IMR-90 (cell line): ENCODE measurements around the gene PHKB. TPM values are rescaled to one million over a fixed set of nuclear protein-coding genes. Genes with fewer than 3 reads are reported as not detected.
A peak's percentile ranks its signal among the peaks of the same experiment; 100 is the strongest.

Experiments
- ATAC-seq: fragments of 200-7000 bp; cut with Tn5 transposase; 2 replicates; pipeline ENCODE4 v1.9.1; 2020; ENCODE audit warnings: low read depth, mild to moderate bottlenecking, moderate library complexity
- BruUV-seq: library from RNA; stranded (reverse); fragments of 400-500 nt; replicated peaks from 2 replicates; lab custom pipeline; 2021; lab: Mats Ljungman, UMichigan
- CTCF ChIA-PET: fragments of 300-600 bp; formaldehyde crosslinking; extraction: SDS; loops from one replicate; lab custom pipeline; 2021; ENCODE audit warnings: antibody characterized with exemption; lab: Yijun Ruan, JAX
- POLR2A ChIA-PET: fragments of 300-600 bp; sonication (Branson Sonifier 250); formaldehyde crosslinking; loops from one replicate; lab custom pipeline; 2022; ENCODE audit warnings: antibody characterized with exemption; ENCODE audit not compliant: unreplicated experiment; lab: Charles Lee
- DNase-seq: peaks from one replicate; pipeline ENCODE4 v3.0.0; 2013
- H2AFZ ChIP-seq: replicated peaks from 2 replicates; pipeline ENCODE3; 2013; ENCODE audit warnings: low read length, mild to moderate bottlenecking; ENCODE audit not compliant: poor library complexity
- H2AK5ac ChIP-seq: 2 replicates; pipeline ENCODE4 v1.6.1; 2013; ENCODE audit warnings: low read depth, low read length, inconsistent platforms
- H2AK9ac ChIP-seq: replicated peaks from 2 replicates; pipeline ENCODE3; 2013; ENCODE audit warnings: mild to moderate bottlenecking, low read depth, low read length, moderate library complexity; ENCODE audit not compliant: poor library complexity
- H2BK120ac ChIP-seq: 2 replicates; pipeline ENCODE4 v1.6.1; 2013; ENCODE audit warnings: low read depth, low read length, inconsistent platforms
- H2BK15ac ChIP-seq: 3 replicates; pipeline ENCODE4 v1.6.1; 2013; ENCODE audit warnings: low read depth, low read length, inconsistent platforms
- H2BK20ac ChIP-seq: 2 replicates; pipeline ENCODE4 v1.6.1; 2013; ENCODE audit warnings: low read depth, mild to moderate bottlenecking, inconsistent platforms, low read length, moderate library complexity
- H2BK5ac ChIP-seq: 2 replicates; pipeline ENCODE4 v1.6.1; 2013; ENCODE audit warnings: mild to moderate bottlenecking, low read depth, low read length, inconsistent platforms; ENCODE audit not compliant: poor library complexity, severe bottlenecking
- H3K14ac ChIP-seq: replicated peaks from 2 replicates; pipeline ENCODE4 v1.6.1; 2013; ENCODE audit warnings: low read depth, low read length, inconsistent platforms
- H3K18ac ChIP-seq: 2 replicates; pipeline ENCODE4 v1.6.1; 2013; ENCODE audit warnings: low read depth, low read length, control low read depth
- H3K23ac ChIP-seq: 2 replicates; pipeline ENCODE4 v1.6.1; 2013; ENCODE audit warnings: low read depth, low read length, inconsistent platforms
- H3K27ac ChIP-seq: 2 replicates; pipeline ENCODE4 v1.5.1; 2013; ENCODE audit warnings: mild to moderate bottlenecking, control low read depth, low read length; ENCODE audit not compliant: insufficient read depth
- H3K27me3 ChIP-seq: 2 replicates; pipeline ENCODE4 v1.6.1; 2013; ENCODE audit warnings: low read length; ENCODE audit not compliant: control insufficient read depth, insufficient read depth
- H3K36me3 ChIP-seq: 2 replicates; pipeline ENCODE4 v1.6.1; 2013; ENCODE audit warnings: low read length, mixed read lengths; ENCODE audit not compliant: control insufficient read depth, insufficient read depth
- H3K4ac ChIP-seq: 2 replicates; pipeline ENCODE4 v1.6.1; 2013; ENCODE audit warnings: low read depth, low read length, inconsistent platforms
- H3K4me1 ChIP-seq: 2 replicates; pipeline ENCODE4 v1.6.1; 2013; ENCODE audit warnings: low read length, mixed read lengths; ENCODE audit not compliant: control insufficient read depth, insufficient read depth
- H3K4me2 ChIP-seq: 2 replicates; pipeline ENCODE4 v1.6.1; 2013; ENCODE audit warnings: low read depth, mild to moderate bottlenecking, control low read depth, low read length, moderate library complexity
- H3K4me3 ChIP-seq: 2 replicates; pipeline ENCODE4 v1.5.1; 2013; ENCODE audit warnings: low read depth, mild to moderate bottlenecking, control low read depth, low read length, moderate library complexity; ENCODE audit not compliant: insufficient read depth
- H3K56ac ChIP-seq: 2 replicates; pipeline ENCODE4 v1.6.1; 2013; ENCODE audit warnings: low read length, inconsistent platforms; ENCODE audit not compliant: insufficient read depth; ENCODE audit errors: extremely low read depth
- H3K79me1 ChIP-seq, 2 experiments: 2 replicates each; pipeline ENCODE4 v1.6.1; 2013; ENCODE audit warnings: low read length in 2 of 2, inconsistent platforms in 1 of 2, low read depth in 1 of 2
- H3K9ac ChIP-seq: 2 replicates; pipeline ENCODE4 v1.6.1; 2013; ENCODE audit warnings: low read depth, low read length, control low read depth
- H3K9me1 ChIP-seq: 2 replicates; pipeline ENCODE4 v1.6.1; 2013; ENCODE audit warnings: low read length, inconsistent platforms; ENCODE audit not compliant: insufficient read depth
- H3K9me3 ChIP-seq: 2 replicates; pipeline ENCODE4 v1.6.1; 2013; ENCODE audit warnings: low read length; ENCODE audit not compliant: control insufficient read depth, insufficient read depth
- H4K20me1 ChIP-seq: 2 replicates; pipeline ENCODE4 v1.6.1; 2013; ENCODE audit warnings: low read length, inconsistent platforms; ENCODE audit not compliant: insufficient read depth
- H4K5ac ChIP-seq: 2 replicates; pipeline ENCODE4 v1.6.1; 2013; ENCODE audit warnings: mild to moderate bottlenecking, low read depth, low read length, control low read depth
- H4K8ac ChIP-seq, 2 experiments: 2 replicates each; pipeline ENCODE4 v1.6.1; 2013; ENCODE audit warnings: low read depth in 2 of 2, low read length in 2 of 2, control low read depth in 1 of 2, inconsistent platforms in 1 of 2
- H4K91ac ChIP-seq: 2 replicates; pipeline ENCODE4 v1.6.1; 2013; ENCODE audit warnings: low read depth, low read length, inconsistent platforms; ENCODE audit not compliant: insufficient read depth
- BHLHE40 ChIP-seq: fragments of 150-350 bp; IDR thresholded peaks from 2 replicates; pipeline ENCODE4 v1.6.1; 2016; ENCODE audit warnings: mild to moderate bottlenecking, low read depth, low read length
- CEBPB ChIP-seq: IDR thresholded peaks from 2 replicates; pipeline ENCODE4 v1.6.1; 2012; ENCODE audit warnings: low read depth, low read length, improper control_type of control experiment
- CHD1 ChIP-seq: IDR thresholded peaks from 2 replicates; pipeline ENCODE4 v1.6.1; 2012; ENCODE audit warnings: low read depth, low read length, improper control_type of control experiment
- CTCF ChIP-seq: conservative IDR thresholded peaks from 2 replicates; pipeline ENCODE4 v1.5.1; 2012; ENCODE audit warnings: mild to moderate bottlenecking, low read depth, low read length, improper control_type of control experiment
- ELK1 ChIP-seq: fragments of 150-350 bp; IDR thresholded peaks from 2 replicates; pipeline ENCODE4 v1.6.1; 2016; ENCODE audit warnings: low read depth, mild to moderate bottlenecking, low read length, moderate library complexity, borderline replicate concordance
- FOS ChIP-seq: fragments of 150-350 bp; IDR thresholded peaks from 2 replicates; pipeline ENCODE4 v1.6.1; 2016; ENCODE audit warnings: low read depth, low read length
- MAFK ChIP-seq: IDR thresholded peaks from 2 replicates; pipeline ENCODE4 v1.6.1; 2012; ENCODE audit warnings: low read depth, low read length, improper control_type of control experiment
- POLR2A ChIP-seq: IDR thresholded peaks from 2 replicates; pipeline ENCODE4 v1.6.1; 2012; ENCODE audit warnings: mild to moderate bottlenecking, low read depth, low read length
- RAD21 ChIP-seq: IDR thresholded peaks from 2 replicates; pipeline ENCODE4 v1.6.1; 2012; ENCODE audit warnings: low read length, improper control_type of control experiment
- RCOR1 ChIP-seq: IDR thresholded peaks from 2 replicates; pipeline ENCODE4 v1.6.1; 2012; ENCODE audit warnings: mild to moderate bottlenecking, low read length, improper control_type of control experiment; ENCODE audit not compliant: insufficient replicate concordance
- SMC3 ChIP-seq: fragments of 150-350 bp; IDR thresholded peaks from 2 replicates; pipeline ENCODE4 v1.6.1; 2016; ENCODE audit warnings: low read depth, mild to moderate bottlenecking, antibody characterized with exemption, low read length, moderate library complexity
- USF2 ChIP-seq: fragments of 150-350 bp; IDR thresholded peaks from 2 replicates; pipeline ENCODE4 v1.6.1; 2017; ENCODE audit warnings: mild to moderate bottlenecking, antibody characterized with exemption, low read length, low read depth
- WGBS, 2 experiments: methylation state at CpG; one replicate each; pipeline versions ENCODE4 v1.1.5 to v1.1.7; 2013; ENCODE audit warnings: missing lambda C conversion rate in 2 of 2; ENCODE audit not compliant: insufficient read length in 1 of 2; ENCODE audit errors: extremely low coverage in 2 of 2; 5-methylcytosine and 5-hydroxymethylcytosine counted together
- dilution Hi-C: fragments of 300-500 bp; cut with HindIII; formaldehyde crosslinking; loops from one replicate; pipeline ENCODE4 v1.14.3; 2018; ENCODE audit warnings: low sequenced_read_pairs; ENCODE audit not compliant: unreplicated experiment
- in situ Hi-C: fragments of 300-500 bp; cut with MboI; formaldehyde crosslinking; loops from 3 replicates; pipeline ENCODE4 v1.14.3; 2019; ENCODE audit warnings: low sequenced_read_pairs, inconsistent platforms, mixed read lengths
- intact Hi-C: fragments of 100-400 bp; cut with micrococcal nuclease; formaldehyde crosslinking; loops from 2 replicates; pipeline ENCODE4 v1.10.0; 2022
- polyA plus RNA-seq, 3 experiments: library from polyadenylated mRNA; depleted of rRNA; stranded (reverse); fragments of >200 nt; gene quantifications; 2 replicates each; pipeline ENCODE4 v1.2.3, GENCODE V29; 2012; ENCODE audit warnings: low replicate concordance in 1 of 3
- total RNA-seq: library from RNA; depleted of rRNA; stranded (reverse); fragments of >200 nt; gene quantifications from 2 replicates; pipeline ENCODE4 v1.2.3, GENCODE V29; 2012

The PHKB gene
- total and polyA plus RNA-seq, 2 of the 4 experiments (the other 2 are of a cell fraction): 24.2 to 58.6 TPM

- TF ChIP-seq BHLHE40: no peak
- no peak for TF ChIP-seq CEBPB
- TF ChIP-seq MAFK: no peak
- no peak for TF ChIP-seq SMC3
- no peak for TF ChIP-seq RAD21
- no peak for TF ChIP-seq USF2
- no peak for TF ChIP-seq FOS
- TF ChIP-seq CTCF: no peak
- no peak for TF ChIP-seq ELK1
- TF ChIP-seq POLR2A: no peak
- TF ChIP-seq RCOR1: no peak
- TF ChIP-seq CHD1: no peak
- intact Hi-C loops: no loop called here
Measured at GRCh38 chr16:47612711-47613110, 151.6 kb downstream of the PHKB start.

More at GRCh38 chr16:47612711-47613110, 151.6 kb downstream of the PHKB start:
- H2AFZ ChIP-seq: no peak overlapping the region
- peak overlapping the region; percentile 74 for H2AK9ac ChIP-seq
- CTCF ChIA-PET: no interaction called here
- no peak overlapping the region for H2AK5ac ChIP-seq
- peaks cover 0 to 2% of the 10 kb centered on the region in 2 experiments; a peak in 1 of 4 replicates for H3K79me1 ChIP-seq
- no peak overlapping the region for H2BK15ac ChIP-seq
- no peaks in the 10 kb centered on the region for H3K9me3 ChIP-seq
- no peaks in the 10 kb centered on the region for H3K4me1 ChIP-seq
- in situ Hi-C loops (no loop called here), dilution Hi-C loops (no loop called here)
- H4K5ac ChIP-seq: no peak overlapping the region
- no peak overlapping the region for H3K56ac ChIP-seq
- H2BK20ac ChIP-seq: no peak overlapping the region
- no peaks in the 10 kb centered on the region for H3K27me3 ChIP-seq
- H4K8ac ChIP-seq: peak overlapping the region in 1 of 2 experiments; percentile 46; a peak in 2 of 4 replicates
- no peak overlapping the region for H3K4me2 ChIP-seq
- POLR2A ChIA-PET: no interaction called here
- peak overlapping the region; percentile 48 for H2BK5ac ChIP-seq
- BruUV-seq: no TSS peak
- no peak overlapping the region for H3K18ac ChIP-seq
- no peak overlapping the region for H3K23ac ChIP-seq
- H3K9me1 ChIP-seq: peaks cover 3% of the 10 kb centered on the region; the same call in 1 of the 2 replicates
- ATAC-seq: no peak
- H3K27ac ChIP-seq: no peak overlapping the region
- 0 out of 2 replicates have a peak, but pooled peaks cover 2% of the 10 kb centered on the region for H3K36me3 ChIP-seq
- H3K14ac ChIP-seq: no peak overlapping the region
- no CpG with 5 or more reads among the region's 2 CpGs for WGBS, 2 experiments
- peak; percentile 26 for DNase-seq
- no peak overlapping the region; the same call in 1 of the 2 replicates for H2BK120ac ChIP-seq
- H3K9ac ChIP-seq: no peak overlapping the region
- H3K4ac ChIP-seq: no peak overlapping the region; the same call in 1 of the 2 replicates
- no peak overlapping the region for H4K91ac ChIP-seq
- H4K20me1 ChIP-seq: no peaks in the 10 kb centered on the region
- no peak overlapping the region for H3K4me3 ChIP-seq
